HEK293T (cell line): ENCODE results near the gene DCAF5.

Experiments
- CTCF ChIA-PET: fragments of 350-600 bp; formaldehyde crosslinking; extraction: SDS; loops from one replicate; lab custom pipeline; 2021; ENCODE audit warnings: antibody characterized with exemption, inconsistent platforms; lab: Yijun Ruan, JAX
- POLR2A ChIA-PET: fragments of 350-600 bp; formaldehyde crosslinking; extraction: SDS; loops from one replicate; lab custom pipeline; 2020; ENCODE audit warnings: antibody characterized with exemption, inconsistent platforms; lab: Yijun Ruan, JAX
- DNase-seq: peaks from one replicate; pipeline ENCODE4 v3.0.0; 2012; ENCODE audit warnings: mixed read lengths; ENCODE audit errors: extremely low spot score
- ARNT ChIP-seq: fragments of 450-650 bp; IDR thresholded peaks from 2 replicates; pipeline ENCODE4 v1.6.1; 2017; ENCODE audit warnings: mild to moderate bottlenecking
- BHLHE40 ChIP-seq: fragments of 450-650 bp; IDR thresholded peaks from 2 replicates; pipeline ENCODE4 v1.6.1; 2016; ENCODE audit warnings: mild to moderate bottlenecking, moderate library complexity, borderline replicate concordance
- CTBP1 ChIP-seq: fragments of 450-650 bp; IDR thresholded peaks from 2 replicates; pipeline ENCODE4 v1.6.1; 2016; ENCODE audit warnings: borderline replicate concordance
- ELF4 ChIP-seq: fragments of 450-650 bp; IDR thresholded peaks from 2 replicates; pipeline ENCODE4 v1.6.1; 2017; ENCODE audit warnings: antibody characterized with exemption
- FOXA1 ChIP-seq: fragments of 450-650 bp; IDR thresholded peaks from 2 replicates; pipeline ENCODE4 v1.6.1; 2016; ENCODE audit warnings: mild to moderate bottlenecking
- FOXK2 ChIP-seq: fragments of 450-650 bp; IDR thresholded peaks from 2 replicates; pipeline ENCODE4 v1.6.1; 2016; ENCODE audit warnings: mild to moderate bottlenecking
- FOXM1 ChIP-seq: fragments of 450-650 bp; IDR thresholded peaks from 2 replicates; pipeline ENCODE4 v1.6.1; 2017; ENCODE audit warnings: mild to moderate bottlenecking, borderline replicate concordance
- HDGF ChIP-seq: fragments of 450-650 bp; IDR thresholded peaks from 2 replicates; pipeline ENCODE4 v1.6.1; 2017; ENCODE audit warnings: antibody characterized with exemption, borderline replicate concordance
- L3MBTL2 ChIP-seq: fragments of 450-650 bp; conservative IDR thresholded peaks from 2 replicates; pipeline ENCODE4 v1.6.1; 2016; ENCODE audit warnings: mild to moderate bottlenecking
- LEF1 ChIP-seq: fragments of 450-650 bp; IDR thresholded peaks from 2 replicates; pipeline ENCODE4 v1.6.1; 2017; ENCODE audit warnings: mild to moderate bottlenecking, borderline replicate concordance
- NFRKB ChIP-seq: fragments of 450-650 bp; IDR thresholded peaks from 2 replicates; pipeline ENCODE4 v1.6.1; 2016; ENCODE audit warnings: mild to moderate bottlenecking, moderate library complexity
- SP1 ChIP-seq: fragments of 450-650 bp; IDR thresholded peaks from 2 replicates; pipeline ENCODE4 v1.6.1; 2017
- SUZ12 ChIP-seq: fragments of 450-650 bp; IDR thresholded peaks from 2 replicates; pipeline ENCODE4 v1.6.1; 2016; ENCODE audit warnings: mild to moderate bottlenecking
- TARDBP ChIP-seq: fragments of 450-650 bp; IDR thresholded peaks from 2 replicates; pipeline ENCODE4 v1.6.1; 2016
- ZNF384 ChIP-seq: fragments of 450-650 bp; IDR thresholded peaks from 2 replicates; pipeline ENCODE4 v1.6.1; 2016
- TF ChIP-seq, protein P1 (sequence below): fragments of 450-650 bp; IDR thresholded peaks from 2 replicates; pipeline ENCODE4 v1.6.1; 2016

DCAF5 gene

DNA sequence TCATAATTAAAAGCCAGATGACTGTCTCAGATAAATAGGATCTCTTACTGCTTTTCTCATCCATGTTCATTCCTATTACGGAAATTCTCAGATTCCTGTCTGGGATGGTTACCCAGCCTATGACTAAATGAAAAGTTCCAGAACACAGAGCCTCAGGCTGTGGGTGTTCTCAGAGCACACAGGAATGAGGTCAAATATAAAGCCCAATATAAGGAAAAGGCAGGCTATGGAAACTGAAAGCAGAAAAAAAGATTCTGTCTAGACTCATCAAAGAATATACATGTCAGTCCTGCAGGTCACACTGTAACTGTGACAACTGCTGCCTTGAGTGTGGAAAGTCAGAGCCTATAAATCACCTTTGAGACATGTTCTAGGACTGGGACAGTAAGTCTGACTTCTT, 64.3 kb downstream of the DCAF5 start:
- no peak for DNase-seq
- TF ChIP-seq FOXK2 (no peak), BHLHE40 (no peak), ARNT (no peak)
- ChIA-PET POLR2A (no interaction called here), CTCF (interaction anchor here (0.8 kb wide), 1 partner anchor 177 kb away, joined by 3 read pairs; no protein-coding TSS in a partner anchor)

DNA sequence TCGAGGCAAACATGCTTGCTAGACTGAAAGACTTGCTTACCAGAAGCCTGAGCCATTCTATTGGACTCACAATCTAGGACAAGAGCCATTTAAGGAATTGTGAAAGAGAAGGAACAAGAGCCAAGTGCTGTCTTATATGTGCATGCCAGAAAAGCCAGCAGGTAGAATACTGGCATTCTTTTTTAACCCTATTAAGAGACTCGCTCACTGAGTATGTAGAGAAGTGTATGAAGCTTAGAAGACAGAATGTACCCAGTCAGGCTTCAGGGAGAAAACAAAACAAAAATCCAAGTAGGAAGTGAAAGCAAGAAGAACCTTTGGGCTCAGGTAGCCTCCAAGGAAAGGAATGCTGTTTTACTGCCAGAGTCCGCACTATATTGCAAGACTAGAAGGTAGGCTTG, 65.9 kb downstream of the DCAF5 start:
- ChIA-PET POLR2A (no interaction called here), CTCF (no interaction called here)
- DNase-seq = no peak
- no peak for TF ChIP-seq NFRKB
- TF ChIP-seq HDGF = no peak
- no peak for TF ChIP-seq CTBP1
- no peak for TF ChIP-seq TARDBP
- TF ChIP-seq, protein P1, sequence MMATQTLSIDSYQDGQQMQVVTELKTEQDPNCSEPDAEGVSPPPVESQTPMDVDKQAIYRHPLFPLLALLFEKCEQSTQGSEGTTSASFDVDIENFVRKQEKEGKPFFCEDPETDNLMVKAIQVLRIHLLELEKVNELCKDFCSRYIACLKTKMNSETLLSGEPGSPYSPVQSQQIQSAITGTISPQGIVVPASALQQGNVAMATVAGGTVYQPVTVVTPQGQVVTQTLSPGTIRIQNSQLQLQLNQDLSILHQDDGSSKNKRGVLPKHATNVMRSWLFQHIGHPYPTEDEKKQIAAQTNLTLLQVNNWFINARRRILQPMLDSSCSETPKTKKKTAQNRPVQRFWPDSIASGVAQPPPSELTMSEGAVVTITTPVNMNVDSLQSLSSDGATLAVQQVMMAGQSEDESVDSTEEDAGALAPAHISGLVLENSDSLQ = no peak
- TF ChIP-seq ARNT = no peak
- no peak for TF ChIP-seq SUZ12
- no peak for TF ChIP-seq LEF1
- TF ChIP-seq BHLHE40 = no peak
- no peak for TF ChIP-seq FOXM1

DNA sequence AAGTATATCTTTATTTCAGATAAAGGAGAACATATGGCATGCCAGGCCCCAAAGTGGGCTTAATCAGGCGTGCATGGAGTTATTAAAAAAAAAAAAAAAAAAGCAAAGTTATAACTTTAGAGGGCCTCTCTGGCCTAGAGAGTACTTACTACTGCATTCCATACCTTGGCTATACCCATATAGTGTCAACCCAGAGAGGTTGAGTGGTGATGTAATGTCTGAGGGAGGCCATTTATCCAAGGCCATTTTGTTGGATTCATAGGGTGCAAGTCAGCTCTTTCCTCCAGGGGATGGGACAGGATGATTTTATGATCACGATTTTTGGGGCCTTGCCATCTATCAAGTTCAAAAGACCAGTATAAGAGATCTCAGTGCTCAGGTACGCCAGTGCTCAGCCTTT, 66.4 kb downstream of the DCAF5 start:
- ChIA-PET CTCF (no interaction called here), POLR2A (no interaction called here)
- DNase-seq = no peak
- TF ChIP-seq FOXM1 = no peak
- TF ChIP-seq FOXA1 = no peak
- TF ChIP-seq L3MBTL2 = no peak
- no peak for TF ChIP-seq BHLHE40
- TF ChIP-seq HDGF = no peak
- no peak for TF ChIP-seq ZNF384
- TF ChIP-seq ELF4 = no peak
- no peak for TF ChIP-seq FOXK2
- no peak for TF ChIP-seq LEF1
- TF ChIP-seq, protein P1 = no peak
- TF ChIP-seq TARDBP = no peak

DNA sequence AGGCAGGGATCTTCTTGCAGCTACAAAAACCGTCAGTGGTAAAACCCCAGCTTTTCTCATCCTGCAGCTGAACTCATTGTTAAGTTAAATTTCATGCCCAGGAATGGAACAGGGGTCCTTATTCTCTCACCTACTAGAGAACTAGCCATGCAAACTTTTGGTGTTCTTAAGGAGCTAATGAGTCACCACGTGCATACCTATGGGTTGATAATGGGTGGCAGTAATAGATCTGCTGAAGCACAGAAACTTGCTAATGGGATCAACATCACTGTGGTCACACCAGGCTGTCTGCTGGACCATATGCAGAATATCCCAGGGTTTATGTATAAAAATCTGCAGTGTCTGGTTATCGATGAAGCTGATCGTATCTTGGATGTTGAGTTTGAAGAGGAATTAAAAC, 68.9 kb downstream of the DCAF5 start:
- ChIA-PET CTCF (interaction anchor here (0.6 kb wide), 1 partner anchor 24 kb away, joined by 6 read pairs; no protein-coding TSS in a partner anchor), POLR2A (no interaction called here)
- TF ChIP-seq CTBP1 (no peak), FOXM1 (no peak), BHLHE40 (no peak), ZNF384 (no peak), ARNT (no peak), SP1 (no peak), LEF1 (no peak), HDGF (no peak), ELF4 (no peak)
- no peak for DNase-seq

DNA sequence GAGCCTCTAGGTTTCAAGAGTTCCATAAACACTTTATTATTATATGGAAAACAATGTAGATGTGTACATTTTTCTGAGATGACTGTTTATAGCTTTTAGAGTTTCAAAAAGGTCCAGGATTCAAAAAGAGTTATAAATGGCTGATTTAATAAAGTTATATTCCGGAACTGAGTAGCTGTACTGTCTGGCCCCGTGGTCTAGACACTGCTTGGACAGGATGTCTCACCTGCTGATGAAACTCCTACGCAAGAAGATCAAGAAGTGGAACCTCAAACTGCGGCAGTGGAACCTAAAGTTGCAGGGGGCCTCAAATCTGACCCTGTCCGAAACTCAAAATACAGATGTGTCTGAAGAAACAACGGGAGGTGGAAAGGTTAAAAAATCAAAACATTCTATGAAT, 69.7 kb downstream of the DCAF5 start:
- TF ChIP-seq BHLHE40 = no peak
- TF ChIP-seq L3MBTL2 = no peak
- TF ChIP-seq FOXM1 = no peak
- no peak for TF ChIP-seq FOXK2
- TF ChIP-seq HDGF = no peak
- TF ChIP-seq ELF4 = no peak
- no peak for TF ChIP-seq ARNT
- no peak for TF ChIP-seq SP1
- TF ChIP-seq TARDBP = no peak
- no peak for TF ChIP-seq SUZ12
- no peak for TF ChIP-seq ZNF384
- no peak for TF ChIP-seq CTBP1
- TF ChIP-seq FOXA1 = no peak
- TF ChIP-seq NFRKB = no peak
- TF ChIP-seq, protein P1 = no peak
- no peak for TF ChIP-seq LEF1
- CTCF ChIA-PET = no interaction called here
- no peak for DNase-seq
- POLR2A ChIA-PET = interaction anchor here (0.6 kb wide), 1 partner anchor 88 kb away, joined by 3 read pairs; no protein-coding TSS in a partner anchor

DNA sequence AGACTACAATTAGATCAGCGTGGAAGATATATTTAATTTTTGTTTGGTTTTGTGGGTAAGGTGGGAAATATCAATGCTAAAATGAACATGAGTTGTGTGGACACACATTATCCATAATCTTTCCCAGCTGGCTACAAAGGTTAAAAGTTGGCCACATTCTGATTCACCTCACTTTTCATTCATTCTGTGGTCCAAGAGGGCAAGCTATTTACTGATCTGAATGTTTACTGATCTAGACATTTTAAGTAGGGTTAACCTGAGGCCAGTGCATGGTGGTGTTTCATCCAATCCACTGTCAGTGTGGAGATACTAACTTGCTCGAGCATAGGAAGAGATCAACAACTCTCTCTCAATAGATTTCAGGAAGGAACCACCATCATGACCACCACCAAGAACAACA, 71.6 kb downstream of the DCAF5 start:
- DNase-seq = no peak
- TF ChIP-seq HDGF = no peak
- no peak for TF ChIP-seq FOXK2
- no peak for TF ChIP-seq ARNT
- TF ChIP-seq FOXA1 = no peak
- TF ChIP-seq, protein P1 = no peak
- TF ChIP-seq SUZ12 = no peak
- TF ChIP-seq BHLHE40 = no peak
- no peak for TF ChIP-seq LEF1
- TF ChIP-seq NFRKB = no peak
- no peak for TF ChIP-seq TARDBP
- no peak for TF ChIP-seq ELF4
- no peak for TF ChIP-seq FOXM1
- no peak for TF ChIP-seq SP1
- no peak for TF ChIP-seq CTBP1
- TF ChIP-seq L3MBTL2 = no peak
- TF ChIP-seq ZNF384 = no peak
- CTCF ChIA-PET = no interaction called here
- POLR2A ChIA-PET = no interaction called here
